SK-N-MC (cell line): ENCODE data around the gene FOXO1.

ENCODE experiments used
- EZH2 ChIP-seq: fragments of 200-600 bp; sonication (generic); IDR thresholded peaks from one replicate; pipeline ENCODE4 v1.6.1; 2017; ENCODE audit warnings: antibody characterized with exemption
- FOXP2 ChIP-seq: optimal IDR thresholded peaks from 2 replicates; pipeline ENCODE3; 2011; ENCODE audit warnings: mild to moderate bottlenecking, moderate library complexity; ENCODE audit not compliant: insufficient read depth; ENCODE audit errors: extremely low read length, control extremely low read depth
- POLR2AphosphoS5 ChIP-seq: IDR thresholded peaks from 2 replicates; pipeline ENCODE4 v1.6.1; 2012; ENCODE audit warnings: mild to moderate bottlenecking, low read depth, low read length, borderline replicate concordance

GRCh38 chr13:40613914-40614313 lies 52.5 kb downstream of the FOXO1 start:
- TF ChIP-seq EZH2 (no peak), POLR2AphosphoS5 (no peak), FOXP2 (no peak)
